Measurements from ENCODE around the gene OR4D6.
"Not testable (repeated sequence)": the region's sequence is repeated elsewhere in the genome, so short reads cannot be mapped to it uniquely, and the experiment has no call there.

OR4D6 gene

GRCh38 chr11:59456661-59457060 lies at the start of gene OR4D6:
Gene OR4D6 (plus strand): TSS chr11:59456961. CDS start chr11:59456961, 0 bp downstream.
- no peak for DNase-seq

DNA sequence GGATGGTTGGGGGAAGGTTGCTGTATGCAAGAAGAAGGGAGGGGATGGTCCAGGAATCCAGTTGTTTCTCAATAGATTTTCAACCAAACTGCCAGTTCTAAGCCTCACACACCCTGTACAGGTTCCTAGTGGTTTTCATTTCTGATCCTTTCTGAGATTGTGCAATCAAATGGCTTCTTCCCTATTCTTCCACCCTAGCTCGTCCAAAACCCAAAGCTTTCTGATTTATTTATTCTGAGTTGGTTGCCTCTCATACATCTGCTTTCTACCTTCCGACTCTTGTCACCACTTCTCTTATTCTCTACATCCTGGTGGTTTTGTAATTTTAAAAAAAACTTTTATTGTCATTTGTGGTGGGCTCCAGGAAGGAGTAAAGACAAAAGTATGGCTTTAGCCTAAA lies 43.1 kb upstream of the OR4D6 start:
- no peak for DNase-seq

DNA sequence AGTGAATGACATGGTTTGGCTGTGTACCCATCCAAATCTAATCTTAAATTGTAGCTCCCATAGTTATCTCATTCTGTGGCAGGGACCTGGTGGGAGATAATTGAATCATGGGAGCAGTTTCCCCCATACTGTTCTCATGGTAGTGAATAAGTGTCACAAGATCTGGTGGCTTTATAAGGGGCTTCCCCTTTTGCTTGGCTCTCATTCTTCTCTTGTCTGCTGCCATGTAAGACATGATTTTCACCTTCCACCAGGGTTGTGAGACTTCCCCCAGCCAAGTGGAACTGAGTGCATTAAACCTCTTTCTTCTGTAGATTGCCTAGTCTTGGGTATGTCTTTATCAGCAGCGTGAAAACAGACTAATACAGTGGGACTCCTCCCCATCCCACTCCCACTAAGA lies 41.6 kb upstream of the OR4D6 start:
- no peak for DNase-seq

- DNase-seq, result no peak
These were observed 40.1 kb upstream of the OR4D6 start for GRCh38 chr11:59416613-59417012.

DNA sequence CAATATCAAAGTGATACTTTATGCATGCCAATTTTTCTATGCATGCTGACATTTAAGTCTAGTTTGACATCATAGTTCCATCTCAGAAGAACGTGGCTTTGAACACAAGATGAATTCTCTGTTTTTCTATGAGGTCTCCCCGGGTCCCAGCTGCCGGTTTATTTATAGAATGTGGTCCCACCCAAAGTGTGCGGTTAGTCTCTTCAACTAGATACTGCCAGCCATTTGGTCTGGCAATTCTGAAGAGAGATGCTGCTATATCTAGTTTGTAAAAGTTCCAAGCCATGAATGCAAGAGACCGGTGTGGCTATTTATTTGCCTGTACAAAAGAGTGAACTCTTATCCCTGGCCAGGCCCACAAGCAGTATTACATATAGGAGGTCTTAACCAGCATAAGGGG lies 39.7 kb upstream of the OR4D6 start:
- DNase-seq, result no peak

DNA sequence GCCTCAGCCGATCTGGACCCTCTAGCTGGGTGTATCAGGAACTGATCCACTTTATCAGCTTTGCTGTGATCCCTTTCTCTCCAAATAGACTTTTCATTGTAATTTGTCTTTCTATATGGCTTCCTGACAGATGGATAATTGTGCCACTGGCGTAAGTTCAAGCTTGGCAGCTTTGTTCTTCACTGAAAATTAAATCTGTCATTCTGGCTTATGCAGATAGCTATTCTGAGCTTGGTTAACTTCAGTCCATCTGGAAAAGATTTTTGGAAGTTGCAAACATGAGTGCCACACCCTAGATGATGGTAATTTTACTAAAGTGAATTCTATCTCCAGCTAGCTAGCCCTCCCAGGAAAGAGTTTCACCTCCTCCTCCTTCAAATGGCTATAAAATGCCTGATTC lies 38.6 kb upstream of the OR4D6 start:
- DNase-seq, result no peak

- DNase-seq, result no peak
These were observed 32.9 kb upstream of the OR4D6 start for GRCh38 chr11:59423835-59424234.

DNA sequence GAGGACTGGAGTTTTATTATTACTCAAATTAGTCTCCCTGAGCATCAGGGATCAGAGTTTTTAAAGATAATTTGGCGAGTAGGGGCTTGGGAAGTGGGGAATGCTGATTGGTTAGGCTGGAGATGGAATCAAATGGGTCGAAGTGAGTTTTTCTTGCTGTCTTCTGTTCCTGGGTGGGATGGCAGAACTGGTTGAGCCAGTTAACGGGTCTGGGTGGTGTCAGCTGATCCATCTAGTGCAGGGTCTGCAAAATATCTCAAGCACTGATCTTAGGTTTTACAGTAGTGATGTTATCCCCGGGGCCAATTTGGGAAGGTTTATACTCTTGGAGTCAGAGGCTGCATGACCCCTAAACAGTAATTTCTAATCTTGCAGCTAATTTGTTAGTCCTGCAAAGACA lies 31.6 kb upstream of the OR4D6 start:
- no peak for DNase-seq

DNA sequence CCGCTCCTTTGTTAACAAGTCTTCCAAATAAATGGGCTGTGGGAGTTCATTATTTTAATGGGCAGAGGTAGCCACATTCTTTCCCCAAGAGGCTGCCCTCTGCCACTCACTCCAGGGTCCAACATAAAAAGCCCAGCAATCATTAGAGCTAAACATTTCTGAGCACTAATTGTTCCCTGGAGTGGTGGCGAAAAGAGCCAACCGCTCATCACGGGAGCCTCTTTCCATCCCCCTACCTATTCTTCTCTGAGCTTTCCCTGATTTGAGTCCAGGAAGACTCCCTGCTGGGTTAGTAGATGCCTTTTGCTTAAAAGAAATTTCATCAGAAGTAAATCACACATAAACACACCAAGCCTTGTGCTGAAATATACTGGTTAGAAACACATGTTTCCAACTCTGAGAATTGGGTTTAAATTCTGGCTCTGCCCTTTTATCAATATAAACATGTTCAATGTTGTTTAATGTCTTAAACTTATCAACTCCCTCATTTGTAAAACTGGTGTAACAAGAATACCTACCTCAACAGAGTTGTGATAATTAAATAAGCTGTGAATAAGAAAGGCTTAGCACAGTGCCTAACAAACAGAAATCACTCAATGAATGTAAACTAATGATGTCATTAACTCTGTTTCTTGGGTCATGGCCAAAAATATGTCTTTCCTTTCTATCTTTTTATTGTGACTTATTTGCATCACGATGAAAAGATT lies 30.2 kb upstream of the OR4D6 start, which contains the start of gene OR5A2:
OR5A2 (minus strand) TSS at position 53 of the 707 bp plus-strand sequence. CDS start 3,460 bp downstream, outside the sequence.
- DNase-seq, result no peak

DNA sequence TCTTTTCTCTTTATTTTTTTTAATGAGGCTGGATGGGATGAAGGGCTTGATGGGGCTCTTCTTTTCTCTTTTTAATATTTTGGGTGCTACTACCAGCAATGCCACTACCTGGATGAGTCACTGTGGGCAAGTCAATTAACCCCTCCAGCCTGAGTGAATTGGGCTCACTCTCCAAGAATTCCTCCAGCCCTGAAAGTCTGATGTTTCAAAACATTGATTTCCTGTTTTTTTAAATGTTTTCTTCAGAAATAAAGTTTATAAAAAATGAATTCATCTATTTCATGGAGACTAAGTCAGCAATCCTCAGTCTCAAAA lies 29.7 kb upstream of the OR4D6 start:
- DNase-seq, result no peak

DNA sequence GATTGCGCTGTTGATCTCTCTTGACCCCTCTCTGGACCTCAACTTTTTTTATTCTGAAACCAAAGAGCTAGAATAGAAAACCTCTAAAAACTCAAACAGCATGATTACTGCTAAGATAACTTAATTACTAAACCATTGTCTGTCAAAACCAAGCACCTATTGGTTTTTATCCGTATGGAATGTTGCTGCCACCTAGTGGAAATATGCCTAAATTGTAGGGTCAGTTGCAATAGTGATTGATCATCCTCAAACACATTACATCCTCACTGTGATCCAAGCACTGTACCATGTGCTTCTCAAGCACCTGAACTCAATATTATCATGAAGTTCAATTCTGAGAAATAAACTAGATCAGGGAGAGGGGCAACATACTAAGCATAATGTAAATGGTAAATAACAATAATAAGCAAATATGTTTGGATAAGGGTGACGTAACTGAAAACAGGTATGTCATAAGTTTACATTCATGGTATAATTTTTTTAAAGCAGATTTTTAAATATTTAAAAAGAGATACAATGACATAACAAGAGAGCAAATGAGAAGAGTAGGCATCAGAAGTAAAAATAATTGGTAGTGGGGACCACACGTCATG lies 26.7 kb upstream of the OR4D6 start:
- DNase-seq, result no peak

- DNase-seq, result no peak
These were observed 20.6 kb upstream of the OR4D6 start, which contains the start of gene OR5A1 for GRCh38 chr11:59436169-59436568. Gene OR5A1 (plus strand): TSS chr11:59436469. CDS start chr11:59443169, 6,700 bp downstream.

DNA sequence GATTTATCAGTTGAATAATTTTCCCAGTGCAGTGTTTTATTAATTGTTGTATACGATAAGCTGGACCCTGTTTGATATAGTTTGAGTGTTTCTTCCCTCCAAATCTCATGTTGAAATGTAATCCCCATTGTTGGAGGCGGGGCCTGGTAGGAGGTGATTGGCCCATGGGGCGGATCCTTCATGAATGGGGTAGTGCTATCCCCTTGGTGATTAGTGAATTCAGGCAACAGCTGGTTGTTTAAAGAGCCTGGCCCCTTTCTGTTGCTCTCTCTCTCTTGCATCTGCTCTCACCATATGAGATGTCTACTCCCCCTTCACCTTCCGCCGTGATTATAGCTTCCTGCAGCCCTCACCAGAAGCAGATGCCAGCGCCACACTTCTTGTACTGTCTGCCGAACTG lies 19.0 kb upstream of the OR4D6 start:
- no peak for DNase-seq

DNA sequence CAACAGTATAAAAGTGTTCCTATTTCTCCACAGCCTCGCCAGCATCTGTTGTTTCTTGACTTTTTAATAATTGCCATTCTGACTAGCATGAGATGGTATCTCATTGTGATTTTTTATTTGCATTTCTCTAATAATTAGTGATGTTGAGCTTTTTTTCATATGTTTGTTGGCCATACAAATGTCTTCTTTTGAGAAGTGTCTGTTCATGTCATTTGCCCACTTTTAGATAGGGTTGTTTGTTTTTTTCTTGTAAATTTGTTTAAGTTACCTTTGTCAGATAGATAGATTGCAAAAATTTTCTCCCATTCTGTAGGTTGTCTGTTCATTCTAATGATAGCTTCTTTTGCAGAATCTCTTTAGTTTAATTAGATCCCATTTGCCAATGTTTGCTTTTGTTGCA lies 11.1 kb upstream of the OR4D6 start:
- DNase-seq, result not testable (repeated sequence)

GRCh38 chr11:59448484-59448883 lies 8.3 kb upstream of the OR4D6 start:
- no peak for DNase-seq

DNA sequence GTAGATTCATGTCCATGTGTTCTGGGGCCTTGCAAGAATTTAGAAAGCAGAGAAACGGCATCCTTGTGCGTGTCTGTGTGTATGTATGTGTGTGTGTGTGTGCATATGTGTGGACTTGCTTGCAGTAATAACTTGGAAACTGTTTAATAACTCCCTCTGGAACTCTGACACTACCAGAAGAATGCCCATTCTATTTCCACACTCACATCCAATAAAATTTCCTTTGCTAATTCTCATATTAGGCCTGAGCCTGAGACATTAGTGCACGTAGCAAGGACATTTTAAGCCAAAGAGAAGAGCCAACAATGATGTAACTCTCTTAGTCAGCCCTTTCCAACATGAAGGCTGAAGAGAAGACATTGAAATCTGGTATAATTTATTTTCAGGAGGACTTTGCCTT lies 3.2 kb downstream of the OR4D6 start:
- DNase-seq, result no peak

DNA sequence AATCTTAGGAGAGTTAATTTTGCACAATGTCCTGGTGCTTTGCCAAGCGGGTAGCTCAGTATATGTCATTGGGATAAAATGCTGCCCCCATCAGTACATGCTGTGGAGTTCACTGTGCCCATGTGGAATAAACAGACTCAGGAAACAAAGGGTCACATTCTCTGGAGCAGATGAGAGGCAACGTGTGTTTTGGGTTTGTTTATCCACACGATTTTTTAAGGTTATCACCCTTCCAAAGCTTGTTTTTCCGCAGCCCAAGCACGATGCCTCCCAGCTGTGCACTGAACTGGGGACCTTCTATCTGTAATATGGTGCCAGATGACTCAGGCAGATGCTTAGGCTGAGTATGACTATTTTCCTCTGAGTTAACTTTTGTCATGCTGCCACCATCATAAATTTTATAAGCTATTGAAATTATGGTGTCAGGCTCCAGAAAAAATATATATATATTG lies 6.5 kb downstream of the OR4D6 start:
- DNase-seq, result no peak

GRCh38 chr11:59473015-59473414 lies 16.3 kb downstream of the OR4D6 start, which contains the start of gene OR4D10:
Gene OR4D10 (plus strand): TSS chr11:59473315. CDS start chr11:59477430, 4,115 bp downstream.
- no peak for DNase-seq

DNA sequence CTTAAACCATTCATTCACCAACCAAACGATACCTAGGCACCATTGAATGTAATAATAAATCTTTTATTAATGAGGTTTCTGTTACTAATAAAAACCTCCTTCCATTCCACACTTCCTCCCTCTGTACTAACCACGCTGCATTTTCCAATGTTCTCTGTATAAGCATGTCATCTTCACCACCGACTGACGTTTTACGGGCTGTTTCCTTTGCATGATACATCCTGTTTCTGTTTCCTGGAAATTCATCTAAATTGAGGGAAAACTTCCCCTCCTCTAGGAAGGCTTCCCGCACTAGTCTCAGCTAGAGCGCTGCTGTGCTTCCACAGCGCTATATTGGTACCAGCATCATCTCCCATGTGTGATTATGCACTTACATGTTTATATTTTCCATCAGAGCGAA lies 18.4 kb downstream of the OR4D6 start:
- DNase-seq, result no peak

DNA sequence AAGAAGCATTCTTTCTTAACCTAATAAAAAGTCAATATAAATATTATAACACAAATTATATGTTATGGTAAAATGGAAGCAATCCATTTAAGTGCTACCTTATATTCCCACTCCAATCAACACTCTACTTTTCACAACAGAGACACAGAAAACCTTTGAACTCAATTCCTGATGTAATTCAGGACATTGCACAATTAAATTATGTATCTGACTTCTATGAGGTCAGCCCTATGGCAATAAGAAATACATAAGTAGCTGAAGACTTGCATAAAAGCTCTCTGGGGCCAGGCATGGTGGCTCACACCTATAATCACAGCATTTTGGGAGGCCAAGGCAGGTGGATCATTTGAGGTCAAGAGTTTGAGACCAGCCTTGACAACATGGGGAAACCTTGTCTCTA lies 23.1 kb downstream of the OR4D6 start:
- no peak for DNase-seq

DNA sequence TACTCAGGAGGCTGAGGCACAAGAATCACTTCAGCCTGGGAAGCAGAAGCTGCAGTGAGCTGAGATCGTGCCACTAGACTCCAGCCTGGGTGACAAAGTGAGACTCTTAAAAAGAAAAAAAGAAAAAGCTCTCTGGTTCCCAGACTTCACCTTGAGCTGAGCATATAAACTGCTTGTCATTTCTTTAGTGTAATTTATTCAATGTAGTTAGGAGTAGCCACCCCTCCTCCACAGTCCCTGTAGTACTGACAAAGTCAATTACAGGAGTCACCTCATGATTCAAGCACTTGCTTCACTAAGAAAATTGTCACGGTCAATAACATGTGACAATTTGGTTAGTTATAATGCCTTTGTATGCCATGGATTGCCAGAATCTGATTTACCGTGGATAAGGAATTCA lies 23.6 kb downstream of the OR4D6 start:
- DNase-seq, result no peak

DNA sequence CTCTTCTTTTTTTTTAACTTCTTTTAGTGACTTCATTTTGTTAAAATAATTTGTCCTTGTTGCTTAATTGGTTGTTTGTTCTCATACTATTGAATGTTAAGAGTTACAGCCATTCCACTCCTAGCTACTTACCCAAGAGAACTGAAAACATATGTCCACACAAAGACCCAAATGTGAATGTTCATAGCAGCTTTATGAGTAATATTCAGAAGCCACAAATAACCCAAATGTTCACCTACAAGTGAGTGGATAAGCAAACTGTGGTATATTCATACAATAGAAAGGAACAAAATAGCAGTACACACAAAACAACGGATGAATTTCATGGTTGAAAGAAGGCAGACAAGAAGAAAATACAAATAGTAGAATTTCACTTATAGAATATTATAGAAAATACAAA lies 45.2 kb downstream of the OR4D6 start:
- DNase-seq, result no peak

- DNase-seq, result no peak
These were observed 46.5 kb downstream of the OR4D6 start, which contains the start of gene OR4D11 for GRCh38 chr11:59503276-59503675. Gene OR4D11 (plus strand): TSS chr11:59503576. CDS start chr11:59503576, 0 bp downstream.
